GM19351 (cell line): Measurements from ENCODE around the gene POC1A.

Experiments used
- ATAC-seq: cut with Tn5 transposase; IDR thresholded peaks from one replicate; pipeline ENCODE4 v1.9.1; 2021; ENCODE audit warnings: mild to moderate bottlenecking, moderate library complexity; ENCODE audit not compliant: unreplicated experiment

The POC1A gene

GRCh38 chr3:52154135-52155094, at the start of gene POC1A:
TSS of gene POC1A (minus strand) at chr3:52154423. CDS start at chr3:52154372, 51 bp downstream.
- peak; percentile 83 for ATAC-seq

GRCh38 chr3:52203701-52204100, 49.5 kb upstream of the POC1A start:
- no peak for ATAC-seq

GRCh38 chr3:52202384-52203077, 48.3 kb upstream of the POC1A start:
- no peak for ATAC-seq

GRCh38 chr3:52200981-52201679, 46.9 kb upstream of the POC1A start:
- no peak for ATAC-seq

GRCh38 chr3:52198643-52199608, 44.7 kb upstream of the POC1A start:
- ATAC-seq: no peak

GRCh38 chr3:52197842-52198625, 43.8 kb upstream of the POC1A start, which contains the start of gene ALAS1:
TSS of gene ALAS1 (plus strand) at chr3:52198160. CDS start at chr3:52199242, 1,082 bp downstream.
- peak; percentile 77 for ATAC-seq

- ATAC-seq: peak; percentile 25
Observed at GRCh38 chr3:52197499-52197841, 43.2 kb upstream of the POC1A start.

- no peak for ATAC-seq
Observed at GRCh38 chr3:52196977-52197376, 42.8 kb upstream of the POC1A start.

GRCh38 chr3:52195823-52196331, 41.7 kb upstream of the POC1A start:
- no peak for ATAC-seq

- ATAC-seq: no peak
Observed at GRCh38 chr3:52195291-52195597, 41.0 kb upstream of the POC1A start.

GRCh38 chr3:52194485-52195290, 40.5 kb upstream of the POC1A start:
- ATAC-seq: no peak

GRCh38 chr3:52193065-52193464, 38.8 kb upstream of the POC1A start:
- ATAC-seq: no peak

GRCh38 chr3:52191663-52192062, 37.4 kb upstream of the POC1A start:
- ATAC-seq: no peak

- no peak for ATAC-seq
Observed at GRCh38 chr3:52190294-52191074, 36.3 kb upstream of the POC1A start.

- ATAC-seq: no peak
Observed at GRCh38 chr3:52188556-52188955, 34.3 kb upstream of the POC1A start.

- ATAC-seq: no peak
Observed at GRCh38 chr3:52186729-52187128, 32.5 kb upstream of the POC1A start.

- ATAC-seq: no peak
Observed at GRCh38 chr3:52185837-52186236, 31.6 kb upstream of the POC1A start.

GRCh38 chr3:52185311-52185710, 31.1 kb upstream of the POC1A start:
- ATAC-seq: no peak
